Stimulated activated effector memory CD8-positive, alpha-beta T cell treated with anti-CD3 and anti-CD28 coated beads, Interleukin-12 subunit alpha, Interleukin-12 subunit beta, amount 100 ng/mL, for 72 hours (primary cell): ENCODE measurements around the gene DENND1A.
"Not testable (repeated sequence)": the region's sequence is repeated elsewhere in the genome, so short reads cannot be mapped to it uniquely, and the experiment has no call there.

Experiments used
- ATAC-seq: fragments of 150-1000 bp; cut with Tn5 transposase; 2 replicates; pipeline ENCODE4 v1.10.0; 2021
- DNase-seq, 2 donors: peaks; one replicate each; pipeline ENCODE4 v3.0.0; 2021 to 2022; ENCODE audit warnings: low spot score in 2 of 2
- H3K27ac Mint-ChIP-seq: one replicate; pipeline ENCODE4 v1.8.0; 2022; ENCODE audit warnings: mild to moderate bottlenecking, mixed read lengths
- H3K36me3 Mint-ChIP-seq: one replicate; pipeline ENCODE4 v1.8.0; 2022; ENCODE audit warnings: mild to moderate bottlenecking, mixed read lengths
- H3K4me1 Mint-ChIP-seq: one replicate; pipeline ENCODE4 v1.8.0; 2022; ENCODE audit warnings: mixed read lengths
- H3K4me3 Mint-ChIP-seq: one replicate; pipeline ENCODE4 v1.8.0; 2022; ENCODE audit warnings: mild to moderate bottlenecking, mixed read lengths
- H3K9me3 Mint-ChIP-seq: one replicate; pipeline ENCODE4 v1.8.0; 2022; ENCODE audit warnings: mixed read lengths

Gene DENND1A

DNA sequence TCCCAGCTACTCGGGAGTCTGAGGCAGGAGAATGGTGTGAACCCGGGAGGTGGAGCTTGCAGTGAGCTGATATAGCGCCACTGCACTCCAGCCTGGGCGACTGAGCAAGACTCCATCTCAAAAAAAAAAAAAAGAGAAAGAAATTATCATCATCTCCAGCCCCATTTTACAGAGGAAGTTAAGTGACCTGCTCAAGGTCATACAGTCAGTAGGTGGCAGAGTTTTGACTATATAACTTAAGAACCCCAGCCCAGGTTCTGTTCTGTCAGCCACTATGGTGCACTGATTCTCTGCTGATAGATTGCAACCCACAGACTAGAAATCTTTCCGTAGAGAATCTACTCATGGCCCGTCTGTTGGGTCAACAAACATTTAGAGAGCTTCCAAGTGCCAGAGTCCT, 25.7 kb upstream of the DENND1A start:
- H3K4me1 Mint-ChIP-seq, result no peaks in the 10 kb centered on the region
- no peak overlapping the region for H3K4me3 Mint-ChIP-seq
- no peak for DNase-seq
- ATAC-seq, result no peak
- no peaks in the 10 kb centered on the region for H3K36me3 Mint-ChIP-seq
- no peaks in the 10 kb centered on the region for H3K9me3 Mint-ChIP-seq
- no peak overlapping the region for H3K27ac Mint-ChIP-seq

DNA sequence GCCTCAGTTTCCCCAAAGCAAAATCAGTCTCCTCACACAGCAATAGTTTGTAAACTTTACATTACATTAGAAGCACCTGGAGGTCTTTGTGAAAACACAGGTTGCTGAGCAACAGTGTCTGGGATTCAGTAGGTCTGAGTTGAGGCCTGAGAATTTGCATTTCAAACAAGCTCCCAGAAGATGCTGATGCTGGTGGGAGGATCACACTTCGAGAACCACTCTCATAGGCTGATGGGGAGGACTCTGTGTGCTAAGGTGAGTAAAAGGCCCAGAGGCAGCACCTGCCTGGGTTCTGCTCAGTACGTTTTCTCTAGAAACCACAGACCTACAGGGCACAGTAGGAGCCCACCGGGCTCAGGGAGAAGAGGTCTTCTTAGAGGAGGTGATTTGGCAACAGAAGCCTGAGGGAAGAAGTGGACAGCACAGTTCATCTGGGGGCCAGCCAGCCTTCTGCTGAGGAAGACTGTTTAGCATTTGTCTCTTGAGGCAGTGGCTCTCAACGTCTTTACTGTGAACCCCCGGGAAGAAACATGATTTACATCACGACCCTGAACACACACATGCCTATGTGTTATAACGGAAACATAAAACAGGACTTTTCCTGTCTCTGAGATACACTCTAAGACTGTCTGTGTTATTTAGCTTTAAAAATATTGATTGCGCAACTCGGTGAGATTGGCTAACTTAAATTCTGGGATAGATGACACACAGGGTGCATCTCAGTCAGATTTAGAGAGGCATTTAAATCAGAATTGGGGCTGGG, 24.8 kb upstream of the DENND1A start:
- ATAC-seq (no peak), DNase-seq (no peak)
- Mint-ChIP-seq H3K9me3 (no peaks in the 10 kb centered on the region), H3K4me1 (no peaks in the 10 kb centered on the region), H3K4me3 (no peak overlapping the region), H3K36me3 (no peaks in the 10 kb centered on the region), H3K27ac (no peak overlapping the region)

DNA sequence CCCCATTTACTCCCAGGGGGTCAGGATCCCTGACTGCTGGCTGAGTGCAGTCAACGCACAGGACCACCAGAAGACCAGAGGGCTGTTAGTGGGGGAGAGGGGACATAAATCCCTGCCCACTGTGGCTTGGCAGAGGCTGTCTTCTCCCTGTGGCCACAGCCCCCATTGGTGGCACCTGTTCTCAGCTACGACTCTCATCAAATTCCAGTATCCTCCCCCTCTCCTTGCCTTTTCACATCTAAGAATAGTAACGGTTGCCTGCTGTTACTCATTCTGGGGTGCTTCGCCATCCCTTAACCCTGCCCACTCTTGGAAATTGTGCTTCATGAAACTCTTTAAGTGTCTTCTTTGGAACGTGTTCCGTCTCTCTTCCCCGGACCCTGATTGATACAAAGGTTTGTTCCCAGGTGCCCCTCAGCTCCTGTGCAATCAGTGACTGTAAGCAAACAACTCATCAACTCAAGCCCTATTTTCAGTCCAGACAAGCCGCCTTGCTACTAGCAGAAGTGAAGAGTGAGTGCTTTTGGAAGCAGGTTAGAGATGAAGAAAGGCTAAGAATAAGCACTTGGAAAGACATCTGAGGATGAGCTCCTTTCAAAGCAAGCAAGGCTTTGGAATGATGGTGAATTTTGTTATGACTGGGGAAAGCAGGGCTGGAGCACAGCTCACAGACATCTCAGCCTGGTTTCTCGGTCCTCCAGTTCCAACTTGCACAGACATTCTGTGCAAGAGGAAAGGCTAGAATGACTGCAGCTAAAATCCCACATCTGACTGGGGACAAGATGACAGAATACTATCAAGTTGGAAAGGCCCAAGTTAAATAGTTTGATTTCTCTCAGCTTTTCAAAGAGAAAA, 22.9 kb upstream of the DENND1A start:
- Mint-ChIP-seq H3K9me3 (no peaks in the 10 kb centered on the region), H3K36me3 (no peaks in the 10 kb centered on the region), H3K4me3 (no peak overlapping the region), H3K4me1 (no peaks in the 10 kb centered on the region), H3K27ac (no peak overlapping the region)
- ATAC-seq (no peak), DNase-seq (no peak)

DNA sequence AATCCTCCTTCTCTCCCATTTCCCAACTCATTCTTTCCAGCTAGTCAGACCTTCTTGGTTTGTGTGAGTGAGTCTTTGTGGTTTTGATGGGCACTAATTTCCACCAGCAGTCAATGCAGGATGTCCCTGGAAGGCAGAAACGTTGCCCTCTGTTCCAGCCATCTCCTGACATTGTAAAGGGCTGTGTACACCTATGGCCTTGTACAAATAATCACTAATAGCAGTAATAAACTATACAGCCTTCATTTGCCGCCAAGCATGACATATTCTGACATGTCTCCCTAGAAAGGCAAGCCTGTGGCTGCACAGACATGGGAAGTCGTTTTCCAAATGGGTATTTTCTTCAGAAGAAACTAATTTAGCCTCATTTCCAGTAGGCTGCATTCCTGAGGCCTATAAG, 18.4 kb upstream of the DENND1A start:
- no peaks in the 10 kb centered on the region for H3K36me3 Mint-ChIP-seq
- H3K4me1 Mint-ChIP-seq, result no peaks in the 10 kb centered on the region
- peaks cover 3% of the 10 kb centered on the region for H3K9me3 Mint-ChIP-seq
- ATAC-seq (no peak), DNase-seq (no peak)
- no peak overlapping the region for H3K4me3 Mint-ChIP-seq
- H3K27ac Mint-ChIP-seq, result no peak overlapping the region

DNA sequence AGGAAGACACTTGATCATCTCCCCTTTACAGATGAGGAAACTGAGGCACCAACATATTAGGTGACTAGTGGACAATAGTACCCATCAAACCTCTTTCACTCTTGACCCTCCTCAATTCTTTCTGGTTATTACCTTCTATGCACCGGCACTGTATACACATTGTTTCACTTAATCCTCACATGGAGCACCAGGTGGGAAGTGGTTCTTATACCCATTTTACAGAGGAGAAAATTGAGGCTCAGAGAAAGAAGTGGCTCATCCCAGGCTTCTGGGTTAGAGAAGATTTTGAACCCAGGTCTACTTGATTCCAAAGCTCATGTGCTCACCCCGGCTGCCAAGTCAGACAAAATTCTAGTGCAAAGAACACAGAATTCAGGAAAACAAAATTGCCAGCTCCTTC, 17.4 kb upstream of the DENND1A start:
- no peaks in the 10 kb centered on the region for H3K4me1 Mint-ChIP-seq
- DNase-seq, result no peak
- no peak for ATAC-seq

DNA sequence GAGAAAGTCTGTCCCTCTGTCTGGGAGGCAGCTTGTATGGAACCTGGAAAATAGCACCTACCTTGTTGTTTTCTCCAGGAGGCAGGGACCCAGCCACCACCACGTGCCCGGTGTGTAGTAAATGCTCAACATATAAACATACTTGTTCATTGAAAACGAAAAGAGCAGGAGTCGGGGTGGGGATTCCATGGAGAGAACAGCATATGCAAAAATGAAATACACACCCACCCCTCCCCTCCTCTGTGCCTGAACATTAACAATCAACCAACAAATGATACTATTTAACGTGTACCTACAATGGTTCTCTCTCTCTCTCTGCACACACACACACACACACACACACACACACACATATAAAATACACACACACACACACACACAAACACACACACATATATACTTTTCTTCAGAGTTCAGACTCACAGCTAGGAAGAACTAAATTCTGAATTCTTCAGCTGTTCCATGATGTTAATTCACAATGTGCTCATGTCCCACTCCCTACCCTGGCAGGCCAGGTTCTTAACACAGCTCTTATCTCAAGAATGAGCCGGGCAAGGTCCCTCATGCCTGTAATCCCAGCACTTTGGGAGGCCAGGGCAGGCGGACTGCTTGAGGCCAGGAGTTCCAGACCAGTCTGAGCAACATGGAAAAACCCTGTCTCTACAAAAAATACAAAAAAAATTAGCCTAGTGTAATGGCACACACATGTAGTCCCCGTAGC, 16.3 kb upstream of the DENND1A start:
- no peak overlapping the region for H3K27ac Mint-ChIP-seq
- no peaks in the 10 kb centered on the region for H3K36me3 Mint-ChIP-seq
- H3K4me1 Mint-ChIP-seq, result no peaks in the 10 kb centered on the region
- ATAC-seq, result no peak
- DNase-seq, result no peak
- H3K4me3 Mint-ChIP-seq, result no peak overlapping the region
- H3K9me3 Mint-ChIP-seq, result peaks cover 3% of the 10 kb centered on the region

More for the DNA sequence above, 17.4 kb upstream of the DENND1A start:
- peaks cover 3% of the 10 kb centered on the region for H3K9me3 Mint-ChIP-seq
- no peak overlapping the region for H3K27ac Mint-ChIP-seq
- H3K4me3 Mint-ChIP-seq, result no peak overlapping the region
- H3K36me3 Mint-ChIP-seq, result no peaks in the 10 kb centered on the region

DNA sequence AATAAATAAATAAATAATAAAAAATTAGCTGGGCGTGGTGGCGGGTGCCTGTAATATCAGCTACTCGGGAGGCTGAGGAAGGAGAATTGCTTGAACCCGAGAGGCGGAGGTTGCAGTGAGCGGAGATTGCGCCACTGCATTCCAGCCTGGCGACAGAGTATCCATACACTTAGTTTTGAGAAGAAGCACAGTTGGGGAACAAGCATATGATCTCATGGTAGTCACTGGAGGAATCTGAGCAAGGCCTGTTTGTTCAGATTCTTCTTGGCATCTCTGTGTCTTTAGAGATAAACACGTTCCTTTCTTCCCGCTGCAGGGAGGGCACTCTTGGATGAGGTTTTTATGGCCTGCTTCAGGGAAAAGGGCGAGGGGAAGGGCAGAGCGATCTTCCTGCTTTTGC, 15.6 kb upstream of the DENND1A start:
- Mint-ChIP-seq H3K4me1 (no peaks in the 10 kb centered on the region), H3K9me3 (peaks cover 3% of the 10 kb centered on the region), H3K36me3 (no peaks in the 10 kb centered on the region), H3K27ac (no peak overlapping the region), H3K4me3 (no peak overlapping the region)
- ATAC-seq (no peak), DNase-seq (no peak)

DNA sequence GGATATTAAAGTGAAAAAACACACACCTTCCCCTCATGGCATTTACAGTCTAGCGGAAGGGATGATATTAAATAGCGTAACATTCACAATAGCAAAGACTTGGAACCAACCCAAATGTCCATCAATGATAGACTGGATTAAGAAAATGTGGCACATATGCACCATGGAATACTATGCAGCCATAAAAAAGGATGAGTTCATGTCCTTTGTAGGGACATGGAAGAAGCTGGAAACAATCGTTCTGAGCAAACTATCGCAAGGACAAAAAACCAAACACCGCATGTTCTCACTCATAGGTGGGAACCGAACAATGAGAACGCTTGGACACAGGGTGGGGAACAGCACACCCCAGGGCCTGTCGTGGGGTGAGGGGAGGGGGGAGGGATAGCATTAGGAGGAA, 14.5 kb upstream of the DENND1A start:
- not testable (repeated sequence) for DNase-seq, ATAC-seq, H3K36me3 Mint-ChIP-seq, H3K27ac Mint-ChIP-seq, H3K4me1 Mint-ChIP-seq, H3K9me3 Mint-ChIP-seq, H3K4me3 Mint-ChIP-seq

DNA sequence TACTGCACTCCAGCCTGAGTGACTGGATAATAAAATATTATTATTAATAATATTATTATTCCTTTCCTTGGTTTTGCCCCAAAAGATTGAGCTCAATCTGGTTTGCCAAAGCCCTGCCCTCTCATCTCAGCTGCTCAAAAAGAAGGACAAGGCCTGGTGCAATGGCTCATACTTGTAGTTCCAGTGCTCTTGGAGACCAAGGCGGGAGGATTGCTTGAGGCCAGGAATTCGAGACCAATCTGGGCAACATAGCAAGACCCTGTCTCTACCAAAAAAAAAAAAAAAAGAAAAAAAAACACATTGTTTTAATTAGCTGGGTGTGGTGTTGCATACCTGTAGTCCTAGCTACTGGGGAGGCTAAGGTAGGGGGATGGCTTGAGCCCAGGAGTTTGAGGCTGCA, 13.7 kb upstream of the DENND1A start:
- no peak for ATAC-seq
- DNase-seq, result no peak
- no peaks in the 10 kb centered on the region for H3K36me3 Mint-ChIP-seq
- H3K9me3 Mint-ChIP-seq, result peaks cover 3% of the 10 kb centered on the region
- no peaks in the 10 kb centered on the region for H3K4me1 Mint-ChIP-seq
- no peak overlapping the region for H3K27ac Mint-ChIP-seq
- no peak overlapping the region for H3K4me3 Mint-ChIP-seq

DNA sequence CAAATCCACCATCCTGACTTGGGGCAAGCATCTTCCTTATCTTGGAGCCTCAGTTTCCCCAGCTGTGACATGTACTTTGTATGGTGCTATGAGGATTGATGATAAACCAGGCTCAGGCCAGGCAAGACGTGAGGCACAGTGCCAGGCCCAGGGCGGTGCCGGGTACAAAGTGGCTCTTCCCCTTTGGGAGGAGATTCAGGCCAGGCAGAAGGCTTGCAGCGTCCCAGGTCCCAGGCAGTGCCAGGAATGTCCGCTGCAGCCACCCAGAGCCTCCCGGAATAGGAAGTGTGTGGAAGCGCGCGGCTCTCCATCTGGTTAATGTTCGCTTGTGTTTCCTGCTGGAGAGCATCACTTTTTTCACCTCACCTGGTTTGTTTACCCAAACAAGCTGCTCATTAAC, 12.6 kb upstream of the DENND1A start:
- no peaks in the 10 kb centered on the region for H3K36me3 Mint-ChIP-seq
- H3K9me3 Mint-ChIP-seq, result peaks cover 3% of the 10 kb centered on the region
- no peaks in the 10 kb centered on the region for H3K4me1 Mint-ChIP-seq
- DNase-seq (no peak), ATAC-seq (no peak)
- H3K4me3 Mint-ChIP-seq, result no peak overlapping the region
- no peak overlapping the region for H3K27ac Mint-ChIP-seq

DNA sequence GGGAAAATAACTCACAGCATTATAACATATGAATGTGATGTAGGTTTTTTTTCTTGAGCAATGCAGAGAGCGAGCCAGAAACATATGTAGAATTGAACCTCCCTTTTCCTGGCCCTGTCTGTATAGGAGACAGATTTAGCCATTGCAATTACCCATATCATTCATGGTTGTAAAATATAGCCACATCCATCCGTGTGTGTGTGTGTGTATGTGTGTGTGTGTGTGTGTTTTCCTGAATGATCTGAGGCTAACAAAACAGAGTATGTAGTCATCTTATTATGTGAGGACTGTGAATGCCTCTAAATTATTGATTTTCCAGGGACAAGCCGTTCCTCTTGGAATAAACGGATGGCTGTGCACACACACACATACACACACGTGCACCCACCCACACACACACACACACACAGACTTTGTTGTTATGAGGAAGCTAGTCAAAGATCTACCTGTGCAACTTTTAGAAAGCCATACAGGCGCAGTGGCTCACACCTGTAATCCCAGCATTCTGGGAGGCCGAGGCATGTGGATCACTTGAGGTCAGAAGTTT, 11.7 kb upstream of the DENND1A start:
- no peak for DNase-seq
- no peak for ATAC-seq
- H3K27ac Mint-ChIP-seq, result no peak overlapping the region
- H3K4me1 Mint-ChIP-seq, result no peaks in the 10 kb centered on the region
- H3K9me3 Mint-ChIP-seq, result peaks cover 3% of the 10 kb centered on the region
- H3K36me3 Mint-ChIP-seq, result no peaks in the 10 kb centered on the region
- no peak overlapping the region for H3K4me3 Mint-ChIP-seq

DNA sequence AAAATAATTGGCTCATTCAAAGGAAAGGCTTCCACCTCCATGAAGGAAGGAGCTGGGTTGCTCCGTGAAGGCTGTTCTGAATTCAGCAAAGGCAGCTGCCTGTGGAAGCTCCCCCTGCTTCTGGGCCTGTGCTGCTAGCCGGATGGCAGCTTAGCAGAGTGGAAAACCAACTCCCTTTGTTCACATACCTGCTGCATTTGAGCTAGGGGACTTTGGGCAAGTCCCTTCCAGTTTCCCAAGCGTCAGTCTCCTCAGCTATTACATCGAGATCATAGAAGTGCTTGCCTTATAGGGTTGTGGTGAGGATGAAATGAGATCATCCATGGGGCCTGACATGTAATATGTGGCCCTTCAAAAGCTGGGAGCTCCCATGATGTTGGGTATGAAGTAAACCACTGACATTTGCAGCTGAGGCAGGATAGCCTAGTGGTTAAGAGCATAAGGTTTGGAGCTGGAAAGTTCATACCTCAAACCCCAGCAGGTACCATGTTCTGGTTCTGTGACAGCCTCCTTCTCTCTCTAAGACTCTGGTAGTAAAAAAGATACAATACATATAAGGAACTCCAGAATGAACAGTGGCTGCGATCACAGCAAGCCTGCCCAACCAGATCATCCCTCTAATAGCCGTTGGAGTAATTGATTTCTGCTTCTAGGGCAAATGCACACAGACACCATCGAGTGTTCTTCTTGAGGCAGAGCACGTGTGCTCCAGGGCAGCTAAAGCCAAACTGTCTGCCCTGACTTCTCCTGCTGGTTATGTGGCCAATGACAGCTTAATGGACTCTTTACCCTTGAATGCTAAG, 11.0 kb upstream of the DENND1A start:
- no peak overlapping the region for H3K27ac Mint-ChIP-seq
- no peak for DNase-seq
- H3K9me3 Mint-ChIP-seq, result peaks cover 3% of the 10 kb centered on the region
- peak; percentile 65 for ATAC-seq
- H3K36me3 Mint-ChIP-seq, result no peaks in the 10 kb centered on the region
- no peaks in the 10 kb centered on the region for H3K4me1 Mint-ChIP-seq
- no peak overlapping the region for H3K4me3 Mint-ChIP-seq

DNA sequence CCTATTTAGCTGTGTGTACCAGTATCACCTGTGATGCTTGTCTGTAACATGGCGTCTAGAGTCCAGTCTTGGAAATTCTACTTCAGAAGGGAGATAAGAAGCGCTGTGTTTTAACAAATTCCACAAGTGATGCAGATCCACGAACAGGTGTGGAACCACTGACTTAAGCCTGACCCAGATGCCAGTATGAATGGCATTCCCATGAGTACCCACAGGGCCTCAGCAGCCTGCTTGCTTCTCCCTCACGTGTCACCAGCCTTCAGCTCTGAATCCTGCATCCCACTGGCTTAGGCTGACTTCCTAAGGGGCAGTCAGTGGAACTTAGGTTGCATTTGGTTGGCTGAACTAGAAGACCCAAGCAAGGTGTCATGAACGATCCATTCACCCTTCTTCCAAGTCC, 8.5 kb upstream of the DENND1A start:
- Mint-ChIP-seq H3K27ac (no peak overlapping the region), H3K9me3 (no peaks in the 10 kb centered on the region), H3K4me3 (no peak overlapping the region), H3K36me3 (no peaks in the 10 kb centered on the region), H3K4me1 (no peaks in the 10 kb centered on the region)
- DNase-seq (no peak), ATAC-seq (no peak)

DNA sequence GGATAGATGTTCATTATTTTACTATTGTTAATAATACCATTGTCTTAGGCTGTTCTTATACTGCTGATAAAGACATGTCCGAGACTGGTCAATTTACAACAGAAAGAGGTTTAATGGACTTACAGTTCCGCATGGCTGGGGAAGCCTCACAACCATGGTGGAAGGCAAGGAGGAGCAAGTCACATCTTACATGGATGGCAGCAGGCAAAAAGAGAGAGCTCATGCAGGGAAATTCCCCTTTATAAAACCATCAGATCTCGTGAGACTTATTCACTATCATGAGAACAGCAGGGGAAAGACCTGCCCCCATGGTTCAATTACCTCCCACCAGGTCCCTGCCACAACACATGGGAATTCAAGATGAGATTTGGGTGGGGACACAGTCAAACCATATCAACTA, 6.6 kb upstream of the DENND1A start:
- H3K27ac Mint-ChIP-seq, H3K4me1 Mint-ChIP-seq, H3K36me3 Mint-ChIP-seq, H3K9me3 Mint-ChIP-seq, H3K4me3 Mint-ChIP-seq, DNase-seq, ATAC-seq: not testable (repeated sequence)
